K562 (cell line): ENCODE data around the gene NT5C1A. TPM values are rescaled to one million over a fixed set of nuclear protein-coding genes. Genes with fewer than 3 reads are reported as not detected.

ENCODE experiments used
- ATAC-seq: fragments of 200-7000 bp; cut with Tn5 transposase; 3 replicates; pipeline ENCODE4 v1.9.1; 2020; ENCODE audit warnings: moderate library complexity
- BruUV-seq: library from RNA; stranded (reverse); fragments of 400-500 nt; replicated peaks from 2 replicates; lab custom pipeline; 2021; lab: Mats Ljungman, UMichigan
- CTCF ChIA-PET: fragments of 300-600 bp; formaldehyde crosslinking; extraction: SDS; loops from one replicate; lab custom pipeline; 2021; ENCODE audit warnings: low intra/inter-chr PET ratio; lab: Yijun Ruan, JAX
- POLR2A ChIA-PET: fragments of 300-600, 350-650 bp; sonication (Branson Sonifier 250); formaldehyde crosslinking; extraction: SDS; loops from one replicate; lab custom pipeline; 2021; ENCODE audit warnings: antibody characterized with exemption, inconsistent platforms; lab: Yijun Ruan, JAX
- DNase-seq, 4 experiments: peaks; one replicate each; pipeline versions ENCODE4 v3.0.0 to v3.0.0-alpha.2; 2011 to 2018; ENCODE audit warnings: low spot score in 3 of 4, mixed read lengths in 3 of 4; ENCODE audit errors: extremely low read depth in 1 of 4
- FAIRE-seq: peaks from 2 replicates; lab custom pipeline; 2011; peaks lifted over from hg19 to GRCh38; lab: Jason Lieb, UNC
- H2AFZ ChIP-seq: 2 replicates; pipeline ENCODE4 v1.6.0; 2011; ENCODE audit warnings: low read depth, low read length, control low read depth, inconsistent platforms
- H3K27ac ChIP-seq: fragments of 200-600 bp; 3 replicates; pipeline ENCODE4 v1.8.0; 2011; ENCODE audit warnings: low read depth, mild to moderate bottlenecking, control low read depth, inconsistent platforms, low read length, moderate library complexity, mixed read lengths; ENCODE audit errors: extremely low read depth
- H3K27me3 ChIP-seq, 2 experiments: fragments of 300-600 bp in 1 of 2; 2 replicates in 1 of 2; 3 replicates in 1 of 2; pipeline versions ENCODE4 v1.6.0 to v1.8.0; 2011; ENCODE audit warnings: inconsistent platforms in 2 of 2, low read length in 2 of 2, mild to moderate bottlenecking in 1 of 2, mixed read lengths in 1 of 2, moderate library complexity in 1 of 2; ENCODE audit not compliant: control insufficient read depth in 2 of 2, insufficient read depth in 2 of 2
- H3K36me3 ChIP-seq: fragments of 300-600 bp; 3 replicates; pipeline ENCODE4 v1.8.0; 2011; ENCODE audit warnings: mild to moderate bottlenecking, low read length, inconsistent platforms; ENCODE audit not compliant: control insufficient read depth, insufficient read depth
- H3K4me1 ChIP-seq, 2 experiments: fragments of 200-600 bp in 1 of 2; replicated peaks in 1 of 2; 2 replicates in 1 of 2; 3 replicates in 1 of 2; pipeline versions ENCODE4 v1.5.1 to v1.8.0; 2011; ENCODE audit warnings: inconsistent platforms in 2 of 2, low read length in 2 of 2, mild to moderate bottlenecking in 1 of 2, mixed read lengths in 1 of 2, moderate library complexity in 1 of 2; ENCODE audit not compliant: control insufficient read depth in 2 of 2, insufficient read depth in 2 of 2
- H3K4me2 ChIP-seq: 2 replicates; pipeline ENCODE4 v1.6.1; 2011; ENCODE audit warnings: low read length, control low read depth, inconsistent platforms, mixed read lengths; ENCODE audit not compliant: insufficient read depth
- H3K4me3 ChIP-seq: fragments of 200-600 bp; sonication (generic), shearing (Covaris generic); 2 replicates; pipeline ENCODE4 v1.5.1; 2016; ENCODE audit warnings: control low read depth, inconsistent platforms
- H3K79me2 ChIP-seq: fragments of 200-600 bp; 3 replicates; pipeline ENCODE4 v1.8.0; 2011; ENCODE audit warnings: low read length, inconsistent platforms; ENCODE audit not compliant: control insufficient read depth, insufficient read depth
- H3K9ac ChIP-seq, 2 experiments: 2 replicates each; pipeline versions ENCODE4 v1.6.0 to v1.6.1; 2011; ENCODE audit warnings: low read depth in 2 of 2, low read length in 2 of 2, control low read depth in 1 of 2, inconsistent platforms in 1 of 2, mild to moderate bottlenecking in 1 of 2, mixed read lengths in 1 of 2; ENCODE audit not compliant: insufficient read depth in 1 of 2
- H3K9me1 ChIP-seq: one replicate; pipeline ENCODE4 v1.6.0; 2011; ENCODE audit warnings: inconsistent platforms, mild to moderate bottlenecking, low read length, moderate library complexity; ENCODE audit not compliant: control insufficient read depth, insufficient read depth
- H3K9me3 ChIP-seq: replicated peaks from 2 replicates; pipeline ENCODE4 v1.5.1; 2011; ENCODE audit warnings: low read depth, low read length, inconsistent platforms; ENCODE audit not compliant: control insufficient read depth, insufficient read depth
- H4K20me1 ChIP-seq: replicated peaks from 2 replicates; pipeline ENCODE4 v1.6.1; 2011; ENCODE audit warnings: low read length, inconsistent platforms, mixed read lengths; ENCODE audit not compliant: control insufficient read depth, insufficient read depth
- CEBPB ChIP-seq: fragments of 450-650 bp; IDR thresholded peaks from 2 replicates; pipeline ENCODE4 v1.6.1; 2016; ENCODE audit warnings: missing genetic modification characterization, missing compliant biosample characterization
- FOXM1 ChIP-seq, 2 experiments: fragments of 450-650 bp in 1 of 2; sonication (generic) in 1 of 2; formaldehyde crosslinking in 1 of 2; IDR thresholded peaks; 2 replicates each; pipeline versions ENCODE4 v1.6.1 to v1.9.0; 2017 to 2022; ENCODE audit warnings: low read depth in 2 of 2, mild to moderate bottlenecking in 2 of 2, missing genetic modification reagents in 1 of 2, moderate library complexity in 1 of 2
- SIRT6 ChIP-seq: IDR thresholded peaks from one replicate; pipeline ENCODE4 v1.6.1; 2012; ENCODE audit warnings: low read depth, mild to moderate bottlenecking, control low read depth, inconsistent platforms, low read length, moderate library complexity
- TBL1XR1 ChIP-seq, 2 experiments: IDR thresholded peaks; 2 replicates each; pipeline ENCODE4 v1.6.1; 2012; ENCODE audit warnings: improper control_type of control experiment in 2 of 2, low read length in 2 of 2, mild to moderate bottlenecking in 1 of 2
- ZNF140 ChIP-seq: fragments of 250-450 bp; sonication (Bioruptor Pico); IDR thresholded peaks from 2 replicates; pipeline ENCODE4 v1.8.0; 2021; ENCODE audit warnings: moderate library complexity, mild to moderate bottlenecking, inconsistent platforms
- WGBS: fragments of 100-300 bp; shearing (Covaris generic); methylation state at CpG from one replicate; pipeline ENCODE4 v1.1.6; 2016; ENCODE audit warnings: low coverage, mixed read lengths; ENCODE audit not compliant: insufficient coverage; ENCODE audit errors: missing lambda C conversion rate; 5-methylcytosine and 5-hydroxymethylcytosine counted together
- in situ Hi-C: fragments of 300-500 bp; cut with MboI; formaldehyde crosslinking; loops from 4 replicates; pipeline ENCODE4 v1.15.0; 2018; ENCODE audit warnings: inconsistent platforms, mixed read lengths
- intact Hi-C: fragments of 100-400 bp; cut with micrococcal nuclease; formaldehyde crosslinking; loops from 2 replicates; pipeline ENCODE4 v1.14.2; 2022
- polyA plus RNA-seq, 8 experiments: library from polyadenylated mRNA; depleted of rRNA in 4 of 8; stranded (reverse) in 5 of 8; unstranded in 3 of 8; fragments of >200 nt; fragmentation: Nextera tagmentation in 2 of 8; fragmentation: Illumina TruSeq in 1 of 8; extraction: Ambion mirVana in 2 of 8; extraction: Trizol in 1 of 8; gene quantifications; 2 replicates each; pipeline versions ENCODE4 v1.2.1 to v1.2.3, GENCODE V29; 2011 to 2014; ENCODE audit warnings: inconsistent platforms in 1 of 8, missing spikeins in 1 of 8
- total RNA-seq, 7 experiments: library from RNA; depleted of rRNA in 6 of 7; stranded (reverse); fragments of >200 nt in 6 of 7; fragmentation: Illumina TruSeq in 2 of 7; extraction: Trizol in 2 of 7; gene quantifications; 2 replicates each; pipeline versions ENCODE4 v1.2.1 to v1.2.3, GENCODE V29; 2011 to 2021; ENCODE audit warnings: low replicate concordance in 1 of 7
- TF ChIP-seq, protein P1 (sequence below): fragments of 450-650 bp; IDR thresholded peaks from 2 replicates; pipeline ENCODE4 v1.7.0; 2016; ENCODE audit warnings: borderline replicate concordance

Gene NT5C1A
- total and polyA plus RNA-seq, 9 of the 15 experiments (the other 6 are each of a cell fraction or from before 2014, with no cell fraction given): not detected

DNA sequence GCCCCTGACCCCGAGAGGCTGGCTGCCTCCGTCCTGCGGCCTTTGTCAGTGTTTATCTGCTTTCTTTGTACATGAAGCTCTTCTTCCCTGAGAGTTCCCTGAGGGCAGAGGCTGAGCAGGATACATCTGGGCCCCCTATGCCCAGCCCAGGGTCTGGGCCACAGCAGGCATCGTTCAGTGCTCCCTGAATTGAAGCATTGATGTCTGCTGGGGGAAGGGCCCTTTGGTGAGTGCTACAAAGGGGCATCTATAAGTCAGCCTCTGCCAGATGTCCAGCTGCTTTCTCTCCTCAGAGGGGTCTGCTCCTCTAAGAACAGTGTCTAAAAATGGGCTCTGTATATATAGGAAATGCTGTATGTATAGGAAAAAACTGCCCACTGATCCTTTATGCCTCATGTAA lies 34.5 kb downstream of the NT5C1A start:
- no peak for FAIRE-seq
- no peak overlapping the region for H3K4me3 ChIP-seq
- no peaks in the 10 kb centered on the region for H3K79me2 ChIP-seq
- 26% methylated on average over 4 of the region's 4 CpGs for WGBS
- in situ Hi-C loops: no loop called here
- no peaks in the 10 kb centered on the region for H3K9me3 ChIP-seq
- no peak overlapping the region for H3K4me2 ChIP-seq
- intact Hi-C loops: no loop called here
- peaks cover 28 to 46% of the 10 kb centered on the region in 2 experiments for H3K27me3 ChIP-seq
- H4K20me1 ChIP-seq: peaks cover 7% of the 10 kb centered on the region; the same call in 1 of the 2 replicates
- H3K4me1 ChIP-seq: peaks cover 9 to 21% of the 10 kb centered on the region in 2 experiments
- H3K9me1 ChIP-seq: peaks cover 3% of the 10 kb centered on the region
- no peak for DNase-seq
- no peak for ATAC-seq
- no peaks in the 10 kb centered on the region for H3K36me3 ChIP-seq
- CTCF ChIA-PET: interaction anchor here (1.5 kb wide), 1 partner anchor 31 kb away, joined by 3 read pairs; no protein-coding TSS in a partner anchor
- no peak overlapping the region for H3K27ac ChIP-seq
- peak overlapping the region in 1 of 2 experiments; percentile 6; a peak in 1 of 4 replicates for H3K9ac ChIP-seq
- TF ChIP-seq CEBPB (tag): no peak
- TF ChIP-seq, protein P1, sequence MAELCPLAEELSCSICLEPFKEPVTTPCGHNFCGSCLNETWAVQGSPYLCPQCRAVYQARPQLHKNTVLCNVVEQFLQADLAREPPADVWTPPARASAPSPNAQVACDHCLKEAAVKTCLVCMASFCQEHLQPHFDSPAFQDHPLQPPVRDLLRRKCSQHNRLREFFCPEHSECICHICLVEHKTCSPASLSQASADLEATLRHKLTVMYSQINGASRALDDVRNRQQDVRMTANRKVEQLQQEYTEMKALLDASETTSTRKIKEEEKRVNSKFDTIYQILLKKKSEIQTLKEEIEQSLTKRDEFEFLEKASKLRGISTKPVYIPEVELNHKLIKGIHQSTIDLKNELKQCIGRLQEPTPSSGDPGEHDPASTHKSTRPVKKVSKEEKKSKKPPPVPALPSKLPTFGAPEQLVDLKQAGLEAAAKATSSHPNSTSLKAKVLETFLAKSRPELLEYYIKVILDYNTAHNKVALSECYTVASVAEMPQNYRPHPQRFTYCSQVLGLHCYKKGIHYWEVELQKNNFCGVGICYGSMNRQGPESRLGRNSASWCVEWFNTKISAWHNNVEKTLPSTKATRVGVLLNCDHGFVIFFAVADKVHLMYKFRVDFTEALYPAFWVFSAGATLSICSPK: no peak
- TF ChIP-seq SIRT6: no peak
- TF ChIP-seq ZNF140 (CRISPR knock-in tag): no peak
- TF ChIP-seq TBL1XR1 (IDR thresholded peaks at IDR 0.05; ENCODE audit: low read length in 2 of 2): no peak
- no peak for TF ChIP-seq FOXM1 (IDR thresholded peaks at IDR 0.05; ENCODE audit: low read depth)
- TF ChIP-seq FOXM1 (CRISPR knock-in tag; IDR thresholded peaks at IDR 0.05; ENCODE audit: low read depth): no peak
- no peak overlapping the region for H2AFZ ChIP-seq
- POLR2A ChIA-PET: interaction anchor here (1.1 kb wide), 1 partner anchor 31 kb away, joined by 4 read pairs; no protein-coding TSS in a partner anchor
- no TSS peak for BruUV-seq
